GM19043 (cell line): ENCODE results near the gene MAGEA12.
"Not testable (repeated sequence)": the region's sequence is repeated elsewhere in the genome, so short reads cannot be mapped to it uniquely, and the experiment has no call there.

Experiments used
- ATAC-seq: cut with Tn5 transposase; IDR thresholded peaks from one replicate; pipeline ENCODE4 v1.9.1; 2021; ENCODE audit warnings: low read depth; ENCODE audit not compliant: unreplicated experiment

Gene MAGEA12

GRCh38 chrX:152733261-152733975, at the start of gene MAGEA12, which contains the start of gene CSAG1:
TSS of gene MAGEA12 (plus strand) at chrX:152733757. CDS start at chrX:152736162, 2,405 bp downstream.
TSS of gene CSAG1 (minus strand) at chrX:152733721. CDS start at chrX:152732460, 1,261 bp downstream.
- no peak for ATAC-seq

- ATAC-seq: not testable (repeated sequence)
Measured at GRCh38 chrX:152697952-152698931, 35.3 kb upstream of the MAGEA12 start, which contains the start of gene MAGEA3. TSS of gene MAGEA3 (plus strand) at chrX:152698794. CDS start at chrX:152700833, 2,039 bp downstream.

DNA sequence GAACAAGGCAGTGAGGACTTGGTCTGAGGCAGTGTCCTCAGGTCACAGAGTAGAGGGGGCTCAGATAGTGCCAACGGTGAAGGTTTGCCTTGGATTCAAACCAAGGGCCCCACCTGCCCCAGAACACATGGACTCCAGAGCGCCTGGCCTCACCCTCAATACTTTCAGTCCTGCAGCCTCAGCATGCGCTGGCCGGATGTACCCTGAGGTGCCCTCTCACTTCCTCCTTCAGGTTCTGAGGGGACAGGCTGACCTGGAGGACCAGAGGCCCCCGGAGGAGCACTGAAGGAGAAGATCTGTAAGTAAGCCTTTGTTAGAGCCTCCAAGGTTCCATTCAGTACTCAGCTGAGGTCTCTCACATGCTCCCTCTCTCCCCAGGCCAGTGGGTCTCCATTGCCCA, 33.2 kb upstream of the MAGEA12 start:
- not testable (repeated sequence) for ATAC-seq

DNA sequence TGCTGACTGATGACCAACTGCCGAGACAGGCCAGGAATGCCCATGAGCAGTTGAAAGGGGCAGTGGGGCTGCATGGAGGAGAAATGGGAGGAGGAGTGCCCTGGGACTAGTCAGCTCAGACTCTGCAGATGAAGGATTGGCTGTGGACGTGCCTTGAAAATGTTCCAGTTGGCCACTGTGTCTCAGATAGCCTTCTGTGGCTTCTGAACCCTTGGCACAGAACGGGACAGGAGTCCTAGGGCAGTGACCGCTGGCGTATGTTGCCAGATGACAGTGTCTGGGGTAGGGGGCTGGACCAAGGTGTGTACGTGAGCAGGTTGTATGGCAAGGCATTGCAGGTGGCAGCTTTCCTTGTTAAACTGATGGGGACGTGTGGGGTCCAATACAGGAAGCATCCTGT, 27.1 kb upstream of the MAGEA12 start:
- not testable (repeated sequence) for ATAC-seq

- ATAC-seq: not testable (repeated sequence)
Measured at GRCh38 chrX:152709173-152709572, 24.4 kb upstream of the MAGEA12 start, which contains the start of gene CSAG2. TSS of gene CSAG2 (minus strand) at chrX:152709273. CDS start at chrX:152709112, 161 bp downstream.

GRCh38 chrX:152713195-152713594, 20.4 kb upstream of the MAGEA12 start:
- not testable (repeated sequence) for ATAC-seq

DNA sequence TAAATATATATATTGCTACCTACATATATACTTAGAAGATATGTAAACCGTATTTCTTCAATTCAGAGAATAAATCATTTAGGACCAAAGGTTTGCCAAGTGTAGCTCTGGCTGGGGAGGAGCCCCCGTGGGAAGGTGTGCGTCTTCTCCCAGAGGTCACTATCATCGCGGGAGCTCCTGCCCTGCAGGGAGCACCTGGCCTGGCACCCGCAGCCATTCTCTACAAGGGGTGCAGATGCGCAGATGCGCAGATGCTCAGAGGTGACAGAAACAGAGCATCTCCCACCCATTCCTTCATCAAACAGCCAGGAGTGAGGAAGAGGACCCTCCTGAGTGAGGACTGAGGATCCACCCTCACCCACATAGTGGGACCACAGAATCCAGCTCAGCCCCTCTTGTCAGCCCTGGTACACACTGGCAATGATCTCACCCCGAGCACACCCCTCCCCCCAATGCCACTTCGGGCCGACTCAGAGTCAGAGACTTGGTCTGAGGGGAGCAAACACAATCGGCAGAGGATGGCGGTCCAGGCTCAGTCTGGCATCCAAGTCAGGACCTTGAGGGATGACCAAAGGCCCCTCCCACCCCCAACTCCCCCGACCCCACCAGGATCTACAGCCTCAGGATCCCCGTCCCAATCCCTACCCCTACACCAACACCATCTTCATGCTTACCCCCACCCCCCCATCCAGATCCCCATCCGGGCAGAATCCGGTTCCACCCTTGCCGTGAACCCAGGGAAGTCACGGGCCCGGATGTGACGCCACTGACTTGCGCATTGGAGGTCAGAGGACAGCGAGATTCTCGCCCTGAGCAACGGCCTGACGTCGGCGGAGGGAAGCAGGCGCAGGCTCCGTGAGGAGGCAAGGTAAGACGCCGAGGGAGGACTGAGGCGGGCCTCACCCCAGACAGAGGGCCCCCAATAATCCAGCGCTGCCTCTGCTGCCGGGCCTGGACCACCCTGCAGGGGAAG, 19.5 kb upstream of the MAGEA12 start, which contains the start of gene MAGEA2B:
MAGEA2B (plus strand) TSS at position 814 of the 973 bp plus-strand sequence. CDS start 2,479 bp downstream, outside the sequence.
- not testable (repeated sequence) for ATAC-seq

DNA sequence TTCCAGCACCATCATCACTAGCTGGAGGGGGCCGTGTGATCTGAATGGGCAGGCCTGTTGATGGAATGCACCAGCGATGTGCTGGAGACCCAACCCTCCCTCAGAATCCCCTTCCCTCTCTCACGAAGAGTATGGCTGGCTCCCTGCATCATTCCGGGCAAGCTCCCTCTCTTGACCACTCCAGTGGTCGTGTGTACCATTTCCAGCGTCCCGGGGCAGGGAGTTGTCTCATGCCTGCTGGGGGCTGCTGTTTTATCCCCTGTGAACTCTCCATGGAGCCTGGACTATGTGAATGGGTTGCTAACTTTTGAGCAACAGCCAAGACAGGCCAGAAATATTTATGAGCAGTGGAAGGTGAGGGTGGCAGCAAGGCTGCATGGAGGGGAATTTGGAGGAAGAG, 8.1 kb upstream of the MAGEA12 start:
- no peak for ATAC-seq

DNA sequence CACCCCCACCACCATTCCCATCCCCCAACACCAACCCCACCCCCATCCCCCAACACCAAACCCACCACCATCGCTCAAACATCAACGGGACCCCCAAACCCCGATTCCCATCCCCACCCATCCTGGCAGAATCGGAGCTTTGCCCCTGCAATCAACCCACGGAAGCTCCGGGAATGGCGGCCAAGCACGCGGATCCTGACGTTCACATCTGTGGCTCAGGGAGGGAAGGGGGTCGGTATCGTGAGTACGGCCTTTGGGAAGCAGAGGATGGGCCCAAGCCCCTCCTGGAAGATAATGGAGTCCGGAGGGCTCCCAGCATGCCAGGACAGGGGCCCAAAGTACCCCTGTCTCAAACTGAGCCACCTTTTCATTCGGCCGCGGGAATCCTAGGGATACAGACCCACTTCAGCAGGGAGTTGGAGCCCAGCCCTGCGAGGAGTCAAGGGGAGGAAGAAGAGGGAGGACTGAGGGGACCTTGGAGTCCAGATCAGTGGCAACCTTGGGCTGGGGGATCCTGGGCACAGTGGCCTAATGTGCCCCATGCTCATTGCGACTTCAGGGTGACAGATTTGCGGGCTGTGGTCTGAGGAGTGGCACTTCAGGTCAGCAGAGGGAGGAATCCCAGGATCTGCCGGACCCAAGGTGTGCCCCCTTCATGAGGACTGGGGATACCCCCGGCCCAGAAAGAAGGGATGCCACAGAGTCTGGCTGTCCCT, 744 bp downstream of the MAGEA12 start:
- not testable (repeated sequence) for ATAC-seq

GRCh38 chrX:152735101-152735500, 1.5 kb downstream of the MAGEA12 start:
- ATAC-seq: no peak

DNA sequence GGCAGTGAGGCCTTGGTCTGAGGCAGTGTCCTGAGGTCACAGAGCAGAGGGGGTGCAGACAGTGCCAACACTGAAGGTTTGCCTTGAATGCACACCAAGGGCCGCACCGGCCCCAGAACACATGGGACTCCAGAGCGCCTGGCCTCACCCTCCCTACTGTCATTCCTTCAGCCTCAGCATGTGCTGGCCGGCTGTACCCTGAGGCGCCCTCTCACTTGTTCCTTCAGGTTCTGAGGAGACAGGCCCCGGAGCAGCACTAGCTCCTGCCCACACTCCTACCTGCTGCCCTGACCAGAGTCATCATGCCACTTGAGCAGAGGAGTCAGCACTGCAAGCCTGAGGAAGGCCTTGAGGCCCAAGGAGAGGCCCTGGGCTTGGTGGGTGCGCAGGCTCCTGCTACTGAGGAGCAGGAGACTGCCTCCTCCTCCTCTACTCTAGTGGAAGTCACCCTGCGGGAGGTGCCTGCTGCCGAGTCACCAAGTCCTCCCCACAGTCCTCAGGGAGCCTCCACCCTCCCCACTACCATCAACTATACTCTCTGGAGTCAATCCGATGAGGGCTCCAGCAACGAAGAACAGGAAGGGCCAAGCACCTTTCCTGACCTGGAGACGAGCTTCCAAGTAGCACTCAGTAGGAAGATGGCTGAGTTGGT, 2.4 kb downstream of the MAGEA12 start:
- ATAC-seq: no peak

GRCh38 chrX:152736528-152736927, 3.0 kb downstream of the MAGEA12 start:
- not testable (repeated sequence) for ATAC-seq

- no peak for ATAC-seq
Measured at GRCh38 chrX:152738560-152738959, 5.0 kb downstream of the MAGEA12 start.

DNA sequence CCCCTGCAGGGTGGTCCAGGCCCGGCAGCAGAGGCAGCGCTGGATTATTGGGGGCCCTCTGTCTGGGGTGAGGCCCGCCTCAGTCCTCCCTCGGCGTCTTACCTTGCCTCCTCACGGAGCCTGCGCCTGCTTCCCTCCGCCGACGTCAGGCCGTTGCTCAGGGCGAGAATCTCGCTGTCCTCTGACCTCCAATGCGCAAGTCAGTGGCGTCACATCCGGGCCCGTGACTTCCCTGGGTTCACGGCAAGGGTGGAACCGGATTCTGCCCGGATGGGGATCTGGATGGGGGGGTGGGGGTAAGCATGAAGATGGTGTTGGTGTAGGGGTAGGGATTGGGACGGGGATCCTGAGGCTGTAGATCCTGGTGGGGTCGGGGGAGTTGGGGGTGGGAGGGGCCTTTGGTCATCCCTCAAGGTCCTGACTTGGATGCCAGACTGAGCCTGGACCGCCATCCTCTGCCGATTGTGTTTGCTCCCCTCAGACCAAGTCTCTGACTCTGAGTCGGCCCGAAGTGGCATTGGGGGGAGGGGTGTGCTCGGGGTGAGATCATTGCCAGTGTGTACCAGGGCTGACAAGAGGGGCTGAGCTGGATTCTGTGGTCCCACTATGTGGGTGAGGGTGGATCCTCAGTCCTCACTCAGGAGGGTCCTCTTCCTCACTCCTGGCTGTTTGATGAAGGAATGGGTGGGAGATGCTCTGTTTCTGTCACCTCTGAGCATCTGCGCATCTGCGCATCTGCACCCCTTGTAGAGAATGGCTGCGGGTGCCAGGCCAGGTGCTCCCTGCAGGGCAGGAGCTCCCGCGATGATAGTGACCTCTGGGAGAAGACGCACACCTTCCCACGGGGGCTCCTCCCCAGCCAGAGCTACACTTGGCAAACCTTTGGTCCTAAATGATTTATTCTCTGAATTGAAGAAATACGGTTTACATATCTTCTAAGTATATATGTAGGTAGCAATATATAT, 20.4 kb downstream of the MAGEA12 start, which contains the start of gene MAGEA2:
MAGEA2 (minus strand) TSS at position 157 of the 965 bp plus-strand sequence. CDS start 2,479 bp downstream, outside the sequence.
- not testable (repeated sequence) for ATAC-seq

GRCh38 chrX:152754871-152755270, 21.3 kb downstream of the MAGEA12 start:
- not testable (repeated sequence) for ATAC-seq

GRCh38 chrX:152758918-152759317, 25.4 kb downstream of the MAGEA12 start, which contains the start of gene CSAG3:
TSS of gene CSAG3 (plus strand) at chrX:152759218.
- not testable (repeated sequence) for ATAC-seq

- ATAC-seq: not testable (repeated sequence)
Measured at GRCh38 chrX:152759544-152759943, 26.0 kb downstream of the MAGEA12 start.
